ENCODE data around the gene PTPN3.
"Not testable (repeated sequence)": the region's sequence is repeated elsewhere in the genome, so short reads cannot be mapped to it uniquely, and the experiment has no call there.

The PTPN3 gene

DNA sequence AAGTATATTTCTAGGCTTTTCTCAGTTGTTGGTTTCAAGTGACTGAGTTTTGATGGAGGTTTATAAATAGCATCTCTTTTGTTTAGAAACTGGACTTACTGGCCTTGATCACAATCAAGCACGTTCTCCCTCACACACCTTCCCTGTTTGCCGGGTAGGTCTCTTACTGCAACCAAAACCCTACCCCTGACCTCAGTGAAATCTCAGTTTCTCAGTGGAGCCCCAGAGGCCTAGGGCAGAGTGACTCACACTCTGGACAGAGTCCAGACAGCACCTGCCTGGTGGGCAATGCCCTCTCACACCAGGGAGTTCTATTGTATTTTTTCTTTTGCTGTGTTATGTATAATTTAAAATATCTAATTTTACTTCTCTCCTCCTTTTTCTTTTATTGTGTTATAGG lies 128.8 kb downstream of the PTPN3 start:
- Histone ChIP-seq H3K9ac (ENCODE audit: low read depth, low read length) (no peak overlapping the region), H3K4me1 (ENCODE audit: control insufficient read depth, insufficient read depth, low read length) (no peaks in the 10 kb centered on the region), H3K27me3 (ENCODE audit: control insufficient read depth, insufficient read depth, low read length) (no peaks in the 10 kb centered on the region), H3K9me3 (ENCODE audit: control insufficient read depth, insufficient read depth, low read length) (no peaks in the 10 kb centered on the region), H3K36me3 (ENCODE audit: control insufficient read depth, insufficient read depth, low read length) (no peaks in the 10 kb centered on the region), H3K4me3 (ENCODE audit: low read depth, low read length) (no peak overlapping the region)

DNA sequence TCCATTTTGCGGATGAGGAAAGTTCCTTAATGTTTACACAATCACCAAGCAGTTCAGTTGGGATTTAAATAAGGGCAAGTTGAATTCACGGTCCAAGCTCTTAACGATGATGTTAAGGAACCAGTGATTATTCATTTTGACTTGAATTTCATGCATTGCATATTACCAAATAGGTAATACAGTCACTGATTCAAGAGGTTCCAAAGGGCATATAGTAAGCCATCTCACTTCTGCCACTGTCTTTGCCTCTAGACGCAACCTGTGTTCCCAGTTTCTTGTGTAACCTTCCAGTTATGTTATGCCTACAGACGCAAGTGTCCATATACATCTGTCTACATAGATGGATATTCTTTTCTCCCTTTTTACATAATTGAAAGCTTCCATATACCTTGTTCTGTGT lies 137.3 kb downstream of the PTPN3 start:
- H3K27me3 ChIP-seq (ENCODE audit: control insufficient read depth, insufficient read depth, low read length), result no peaks in the 10 kb centered on the region
- no peaks in the 10 kb centered on the region for H3K36me3 ChIP-seq (ENCODE audit: control insufficient read depth, insufficient read depth, low read length)

GRCh38 chr9:109358968-109359603 lies 139.0 kb downstream of the PTPN3 start:
- not testable (repeated sequence) for H3K27me3 ChIP-seq (ENCODE audit: control insufficient read depth, insufficient read depth, low read length); H3K4me1 ChIP-seq (ENCODE audit: control insufficient read depth, insufficient read depth, low read length); H3K4me3 ChIP-seq (ENCODE audit: low read depth, low read length); H3K36me3 ChIP-seq (ENCODE audit: control insufficient read depth, insufficient read depth, low read length); H3K9ac ChIP-seq (ENCODE audit: low read depth, low read length); H3K9me3 ChIP-seq (ENCODE audit: control insufficient read depth, insufficient read depth, low read length)

More for the DNA sequence above, 137.3 kb downstream of the PTPN3 start:
- H3K9ac ChIP-seq (ENCODE audit: low read depth, low read length), result no peak overlapping the region
- H3K4me3 ChIP-seq (ENCODE audit: low read depth, low read length), result no peak overlapping the region
- H3K9me3 ChIP-seq (ENCODE audit: control insufficient read depth, insufficient read depth, low read length), result no peaks in the 10 kb centered on the region
- no peaks in the 10 kb centered on the region for H3K4me1 ChIP-seq (ENCODE audit: control insufficient read depth, insufficient read depth, low read length)

DNA sequence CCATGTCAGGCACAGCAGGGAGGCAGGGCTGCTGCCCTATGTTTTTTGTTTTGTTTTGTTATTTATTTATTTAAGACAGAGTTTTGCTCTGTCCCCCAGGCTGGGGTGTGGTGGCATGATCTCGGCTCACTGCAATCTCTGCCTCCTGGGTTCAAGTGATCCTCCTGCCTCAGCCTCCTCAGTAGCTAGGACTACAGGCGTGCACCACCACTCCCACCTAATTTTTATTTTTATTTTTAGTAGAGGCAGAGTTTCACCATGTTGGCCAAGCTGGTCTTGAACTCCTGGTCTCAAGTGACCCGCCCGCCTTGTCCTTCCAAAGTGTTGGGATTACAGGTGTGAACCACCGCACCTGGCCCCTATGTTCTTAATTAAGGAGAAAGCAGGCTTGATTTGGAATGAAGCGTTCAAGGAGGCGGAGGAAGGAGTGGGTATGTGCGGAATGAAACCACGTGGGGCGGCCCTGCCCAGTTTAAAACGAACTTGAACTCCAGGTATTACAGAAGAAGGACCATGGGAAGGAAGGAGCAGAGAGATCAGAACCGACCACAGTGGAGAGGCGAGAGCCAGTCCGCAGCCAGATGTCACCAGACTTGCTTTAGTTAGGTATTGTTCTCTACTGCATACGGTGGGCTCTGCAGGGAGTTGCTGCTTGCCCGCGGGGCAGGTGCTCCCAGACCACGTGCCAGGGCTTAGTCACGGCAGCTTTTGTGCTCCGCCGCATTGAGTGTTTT lies 142.4 kb downstream of the PTPN3 start:
- H3K36me3 ChIP-seq (ENCODE audit: control insufficient read depth, insufficient read depth, low read length), result no peaks in the 10 kb centered on the region
- no peak overlapping the region for H3K9ac ChIP-seq (ENCODE audit: low read depth, low read length)

GRCh38 chr9:109354190-109354589 lies 143.9 kb downstream of the PTPN3 start:
- Histone ChIP-seq H3K4me3 (ENCODE audit: low read depth, low read length) (no peak overlapping the region), H3K4me1 (ENCODE audit: control insufficient read depth, insufficient read depth, low read length) (no peaks in the 10 kb centered on the region), H3K9me3 (ENCODE audit: control insufficient read depth, insufficient read depth, low read length) (no peaks in the 10 kb centered on the region), H3K9ac (ENCODE audit: low read depth, low read length) (no peak overlapping the region), H3K27me3 (ENCODE audit: control insufficient read depth, insufficient read depth, low read length) (no peaks in the 10 kb centered on the region), H3K36me3 (ENCODE audit: control insufficient read depth, insufficient read depth, low read length) (no peaks in the 10 kb centered on the region)

More for the DNA sequence above, 142.4 kb downstream of the PTPN3 start:
- Histone ChIP-seq H3K4me1 (ENCODE audit: control insufficient read depth, insufficient read depth, low read length) (no peaks in the 10 kb centered on the region), H3K27me3 (ENCODE audit: control insufficient read depth, insufficient read depth, low read length) (no peaks in the 10 kb centered on the region), H3K9me3 (ENCODE audit: control insufficient read depth, insufficient read depth, low read length) (no peaks in the 10 kb centered on the region), H3K4me3 (ENCODE audit: low read depth, low read length) (no peak overlapping the region)

GRCh38 chr9:109351032-109351431 lies 147.1 kb downstream of the PTPN3 start:
- H3K36me3 ChIP-seq (ENCODE audit: control insufficient read depth, insufficient read depth, low read length), result no peaks in the 10 kb centered on the region
- H3K4me1 ChIP-seq (ENCODE audit: control insufficient read depth, insufficient read depth, low read length), result no peaks in the 10 kb centered on the region
- no peak overlapping the region for H3K9ac ChIP-seq (ENCODE audit: low read depth, low read length)
- H3K4me3 ChIP-seq (ENCODE audit: low read depth, low read length), result no peak overlapping the region
- H3K27me3 ChIP-seq (ENCODE audit: control insufficient read depth, insufficient read depth, low read length), result no peaks in the 10 kb centered on the region
- no peaks in the 10 kb centered on the region for H3K9me3 ChIP-seq (ENCODE audit: control insufficient read depth, insufficient read depth, low read length)

GRCh38 chr9:109349421-109349846 lies 148.7 kb downstream of the PTPN3 start:
- Histone ChIP-seq H3K36me3 (ENCODE audit: control insufficient read depth, insufficient read depth, low read length) (no peaks in the 10 kb centered on the region), H3K4me1 (ENCODE audit: control insufficient read depth, insufficient read depth, low read length) (peaks cover 4% of the 10 kb centered on the region), H3K9me3 (ENCODE audit: control insufficient read depth, insufficient read depth, low read length) (no peaks in the 10 kb centered on the region), H3K4me3 (ENCODE audit: low read depth, low read length) (no peak overlapping the region), H3K9ac (ENCODE audit: low read depth, low read length) (no peak overlapping the region), H3K27me3 (ENCODE audit: control insufficient read depth, insufficient read depth, low read length) (no peaks in the 10 kb centered on the region)

GRCh38 chr9:109346904-109347303 lies 151.2 kb downstream of the PTPN3 start:
- H3K9ac ChIP-seq (ENCODE audit: low read depth, low read length), result no peak overlapping the region
- no peaks in the 10 kb centered on the region for H3K9me3 ChIP-seq (ENCODE audit: control insufficient read depth, insufficient read depth, low read length)
- no peaks in the 10 kb centered on the region for H3K27me3 ChIP-seq (ENCODE audit: control insufficient read depth, insufficient read depth, low read length)
- no peaks in the 10 kb centered on the region for H3K36me3 ChIP-seq (ENCODE audit: control insufficient read depth, insufficient read depth, low read length)
- no peak overlapping the region for H3K4me3 ChIP-seq (ENCODE audit: low read depth, low read length)
- H3K4me1 ChIP-seq (ENCODE audit: control insufficient read depth, insufficient read depth, low read length), result peaks cover 4% of the 10 kb centered on the region

GRCh38 chr9:109344866-109345265 lies 153.2 kb downstream of the PTPN3 start:
- Histone ChIP-seq H3K36me3 (ENCODE audit: control insufficient read depth, insufficient read depth, low read length) (no peaks in the 10 kb centered on the region), H3K27me3 (ENCODE audit: control insufficient read depth, insufficient read depth, low read length) (no peaks in the 10 kb centered on the region), H3K4me3 (ENCODE audit: low read depth, low read length) (no peak overlapping the region), H3K9me3 (ENCODE audit: control insufficient read depth, insufficient read depth, low read length) (no peaks in the 10 kb centered on the region), H3K4me1 (ENCODE audit: control insufficient read depth, insufficient read depth, low read length) (peaks cover 4% of the 10 kb centered on the region), H3K9ac (ENCODE audit: low read depth, low read length) (no peak overlapping the region)

- H3K9ac ChIP-seq (ENCODE audit: low read depth, low read length), result no peak overlapping the region
- H3K27me3 ChIP-seq (ENCODE audit: control insufficient read depth, insufficient read depth, low read length), result no peaks in the 10 kb centered on the region
- H3K9me3 ChIP-seq (ENCODE audit: control insufficient read depth, insufficient read depth, low read length), result no peaks in the 10 kb centered on the region
- no peaks in the 10 kb centered on the region for H3K36me3 ChIP-seq (ENCODE audit: control insufficient read depth, insufficient read depth, low read length)
- peaks cover 4% of the 10 kb centered on the region for H3K4me1 ChIP-seq (ENCODE audit: control insufficient read depth, insufficient read depth, low read length)
- no peak overlapping the region for H3K4me3 ChIP-seq (ENCODE audit: low read depth, low read length)
These were observed 155.2 kb downstream of the PTPN3 start for GRCh38 chr9:109342878-109343277.

DNA sequence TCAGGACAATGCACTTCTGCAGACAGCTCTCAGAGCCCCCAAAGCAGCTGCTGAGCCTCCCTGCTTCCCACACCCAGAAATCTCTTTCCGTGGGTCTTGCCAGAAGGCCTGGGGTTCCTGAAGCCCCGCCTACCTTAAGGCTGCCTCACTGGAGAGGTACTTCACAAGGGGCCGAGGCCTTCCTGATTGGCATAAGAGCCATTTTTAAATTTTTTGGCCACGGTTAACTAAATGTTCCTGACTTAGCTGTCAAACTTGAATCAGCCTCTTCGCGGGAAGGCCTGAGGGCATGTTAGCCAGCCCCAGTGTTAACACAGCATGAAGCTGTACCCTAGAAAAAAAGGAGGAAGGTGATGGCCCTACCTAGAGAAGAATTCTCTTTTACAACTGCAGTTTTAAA lies 156.5 kb downstream of the PTPN3 start:
- Histone ChIP-seq H3K4me1 (ENCODE audit: control insufficient read depth, insufficient read depth, low read length) (peaks cover 4% of the 10 kb centered on the region), H3K36me3 (ENCODE audit: control insufficient read depth, insufficient read depth, low read length) (no peaks in the 10 kb centered on the region), H3K9ac (ENCODE audit: low read depth, low read length) (no peak overlapping the region), H3K9me3 (ENCODE audit: control insufficient read depth, insufficient read depth, low read length) (no peaks in the 10 kb centered on the region), H3K27me3 (ENCODE audit: control insufficient read depth, insufficient read depth, low read length) (no peaks in the 10 kb centered on the region), H3K4me3 (ENCODE audit: low read depth, low read length) (no peak overlapping the region)

DNA sequence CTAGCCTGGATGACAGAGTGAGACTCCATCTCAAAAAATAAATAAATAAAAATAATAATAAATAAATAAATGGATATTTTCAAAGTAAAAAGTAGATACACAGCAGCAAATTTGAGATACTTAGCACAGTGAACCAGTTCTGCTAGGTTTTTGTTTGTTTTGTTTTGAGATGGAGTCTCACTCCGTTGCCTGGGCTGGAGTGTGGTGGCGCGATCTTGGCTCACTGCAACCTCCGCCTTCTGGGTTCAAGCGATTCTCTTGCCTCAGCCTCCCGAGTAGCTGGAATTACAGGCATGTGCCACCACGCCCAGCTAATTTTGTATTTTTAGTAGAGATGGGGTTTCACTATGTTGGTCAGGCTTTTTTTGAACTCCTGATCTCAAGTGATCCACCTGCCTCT lies 157.1 kb downstream of the PTPN3 start:
- not testable (repeated sequence) for H3K4me3 ChIP-seq (ENCODE audit: low read depth, low read length); H3K9me3 ChIP-seq (ENCODE audit: control insufficient read depth, insufficient read depth, low read length); H3K4me1 ChIP-seq (ENCODE audit: control insufficient read depth, insufficient read depth, low read length); H3K9ac ChIP-seq (ENCODE audit: low read depth, low read length); H3K36me3 ChIP-seq (ENCODE audit: control insufficient read depth, insufficient read depth, low read length); H3K27me3 ChIP-seq (ENCODE audit: control insufficient read depth, insufficient read depth, low read length)

Data from iPS-15b (cell line).